ENCODE data around the gene CASK.

- TF ChIP-seq CTCF (IDR thresholded peaks at IDR 0.05): no peak
- TF ChIP-seq POLR2A (IDR thresholded peaks at IDR 0.05): no peak
Measured at GRCh38 chrX:41653125-41653524, 270.2 kb downstream of the CASK start.

All from right lobe of liver (tissue), 4 donors.